ENCODE results near the gene CORO6. TPM values are rescaled to one million over a fixed set of nuclear protein-coding genes. Genes with fewer than 3 reads are reported as not detected.
"Not testable (repeated sequence)": the region's sequence is repeated elsewhere in the genome, so short reads cannot be mapped to it uniquely, and the experiment has no call there.

The CORO6 gene
- 7.0 and 10.3 TPM in 2 replicates for polyA plus RNA-seq (2014; cell fraction: cytosol; rRNA removed)
- polyA plus RNA-seq (2014; cell fraction: nucleus; rRNA removed), result 186 and 308 TPM in 2 replicates

DNA sequence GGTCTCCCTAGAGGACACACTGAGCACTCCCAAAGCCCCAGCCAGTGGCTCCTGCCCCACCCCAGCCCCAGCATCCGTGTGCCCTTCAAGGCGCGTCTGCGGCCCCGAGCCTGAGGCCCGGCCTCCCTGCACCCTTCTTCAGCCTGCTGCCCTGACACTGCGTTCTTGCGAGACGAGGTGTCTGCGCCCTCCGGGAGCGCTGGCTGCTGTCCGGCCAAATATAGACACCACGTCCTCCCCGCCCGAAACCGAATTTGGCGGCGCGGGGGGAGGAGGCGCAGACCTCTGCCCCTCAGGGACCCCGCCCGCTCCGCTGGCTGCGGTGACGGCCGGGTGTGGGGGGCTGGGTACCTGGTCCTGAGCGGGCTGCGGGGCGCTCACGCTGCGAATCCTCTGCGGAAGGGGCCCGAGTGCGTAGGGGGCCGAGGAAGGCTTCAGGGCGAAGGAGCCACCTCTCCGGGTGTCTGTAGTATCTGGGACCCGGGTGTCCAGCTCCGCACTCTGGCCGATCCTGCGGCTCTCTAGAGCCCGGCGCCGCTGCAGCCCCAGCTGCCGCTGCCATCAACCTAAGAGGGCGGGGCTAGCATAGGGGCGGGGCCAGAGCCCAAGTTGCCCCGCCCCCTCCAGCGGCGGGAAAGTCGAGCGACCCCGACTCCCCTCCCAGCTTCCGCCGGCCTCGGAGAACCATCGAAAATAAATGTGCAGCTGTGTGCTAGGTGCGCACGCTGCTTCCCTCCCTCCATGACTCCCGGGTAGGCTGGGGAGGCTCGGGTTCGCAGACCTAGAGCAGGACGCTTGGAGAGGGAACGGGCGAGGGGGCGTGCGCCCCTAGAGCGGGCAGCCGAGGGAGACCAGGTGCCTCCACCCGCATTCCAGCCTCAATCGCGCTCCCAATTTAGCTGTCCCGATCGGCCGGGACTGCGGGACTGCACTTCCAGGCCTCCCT, at the start of gene CORO6:
Gene CORO6, minus strand, starts transcription at position 576 of the 946 bp plus-strand sequence. CDS start 1,491 bp downstream, outside the sequence.
- peak; percentile 90 for DNase-seq (ENCODE audit: low spot score)

DNA sequence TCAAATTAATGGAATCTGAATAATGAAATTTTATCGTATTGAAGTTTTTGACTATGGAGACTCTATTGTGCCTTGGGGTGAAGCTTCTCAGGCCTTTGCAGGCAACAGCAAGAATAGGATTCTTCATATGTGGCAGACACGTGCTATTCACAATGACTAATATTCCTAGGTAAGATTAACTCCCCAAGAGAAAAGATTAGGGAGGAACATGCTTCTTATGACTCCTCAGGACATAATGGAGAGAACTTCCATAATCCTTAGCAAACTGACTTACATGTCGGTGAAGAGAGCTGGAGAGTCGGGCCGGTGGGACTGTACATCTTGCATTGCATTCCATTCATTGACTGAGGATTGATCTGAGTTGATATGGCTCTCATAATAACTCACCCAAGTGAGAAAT, 48.9 kb upstream of the CORO6 start:
- DNase-seq (ENCODE audit: low spot score), result no peak

DNA sequence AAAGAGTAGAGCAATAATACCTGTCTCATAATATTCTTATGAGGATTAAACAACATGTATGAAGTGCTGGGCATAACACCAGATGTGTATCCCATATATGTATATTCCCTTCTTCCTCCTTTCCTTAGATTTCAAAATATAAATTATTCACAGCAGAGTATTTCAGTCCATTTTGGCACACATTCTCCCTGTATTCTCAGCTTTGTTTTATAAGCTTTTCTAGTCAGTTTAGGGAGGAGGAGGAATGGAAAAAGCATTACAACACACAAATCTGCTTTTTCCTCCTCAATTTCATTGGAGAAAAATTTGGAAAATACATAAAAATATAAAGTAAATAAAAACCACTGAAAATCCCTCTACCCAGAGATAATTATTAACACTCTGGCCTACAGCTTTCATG, 46.6 kb upstream of the CORO6 start:
- DNase-seq (ENCODE audit: low spot score), result no peak

DNA sequence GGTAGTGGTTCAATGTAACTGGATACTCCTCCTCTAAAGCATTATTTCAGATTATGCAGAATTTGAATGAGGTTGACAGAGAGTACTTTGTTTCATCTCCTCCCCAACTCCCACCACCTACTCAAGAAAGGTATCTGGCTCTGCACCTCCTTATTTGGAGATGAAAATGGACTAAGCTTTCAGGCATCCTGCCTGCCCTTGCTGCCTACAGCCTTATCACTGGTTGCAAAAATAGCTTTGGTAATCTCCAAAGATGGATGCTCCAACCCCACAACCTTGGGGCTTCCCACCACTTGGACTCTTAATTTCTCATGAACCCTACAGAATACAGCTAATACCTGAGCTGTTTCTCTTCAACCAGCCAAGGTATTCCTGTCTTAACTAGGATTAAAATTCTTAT, 45.3 kb upstream of the CORO6 start:
- DNase-seq (ENCODE audit: low spot score), result no peak

DNA sequence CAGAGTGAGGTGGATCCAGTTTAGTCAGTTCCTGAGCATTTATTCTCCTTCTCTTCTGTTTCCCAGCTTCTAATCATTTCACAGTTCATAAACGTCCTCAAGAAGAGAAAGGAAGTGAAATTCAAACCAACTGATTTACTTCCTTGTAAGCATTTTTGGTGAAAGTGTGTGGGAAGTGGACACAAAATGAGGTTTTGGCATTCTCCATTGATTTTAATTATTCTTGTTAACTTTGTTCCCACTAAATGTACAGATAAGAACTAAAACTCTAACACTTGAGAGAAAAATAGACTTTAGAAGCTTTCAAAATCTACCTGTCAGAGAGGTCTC, 42.7 kb upstream of the CORO6 start:
- no peak for DNase-seq (ENCODE audit: low spot score)

DNA sequence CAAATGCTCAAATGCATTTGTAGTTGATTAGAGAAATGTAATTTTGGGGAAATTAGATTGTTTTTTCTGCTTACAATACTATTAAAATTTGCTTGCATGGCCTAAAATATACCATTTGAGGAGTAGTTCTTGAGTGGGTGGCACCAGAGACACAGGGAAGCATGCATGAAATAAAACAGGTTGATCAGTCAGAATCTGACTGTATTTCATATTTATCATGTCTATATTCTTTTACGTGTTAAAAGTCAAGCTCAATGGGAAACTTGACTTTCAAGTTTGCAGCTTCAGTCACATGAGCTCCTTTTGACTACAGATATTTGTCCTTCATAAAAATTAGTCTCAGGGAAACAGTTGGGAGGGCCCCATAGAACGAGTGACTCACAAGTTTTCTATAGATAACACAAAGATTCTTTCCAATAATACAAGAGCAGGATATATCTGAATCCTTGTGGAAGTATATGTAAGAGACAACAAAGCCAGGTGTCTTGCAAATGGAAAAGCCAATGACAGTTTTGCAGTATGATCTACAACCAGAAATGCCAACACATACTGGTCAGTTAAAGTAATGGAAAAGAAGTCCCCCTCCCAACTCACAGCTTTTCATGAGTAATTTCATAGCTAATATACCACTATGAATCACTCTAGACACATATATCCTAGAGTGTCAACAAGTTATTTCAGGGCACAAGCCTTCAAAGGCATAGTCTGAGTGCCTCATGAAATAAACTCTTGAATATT, 42.2 kb upstream of the CORO6 start:
- DNase-seq (ENCODE audit: low spot score), result no peak

- DNase-seq (ENCODE audit: low spot score), result no peak
These were observed 40.4 kb upstream of the CORO6 start for GRCh38 chr17:29663155-29663554.

DNA sequence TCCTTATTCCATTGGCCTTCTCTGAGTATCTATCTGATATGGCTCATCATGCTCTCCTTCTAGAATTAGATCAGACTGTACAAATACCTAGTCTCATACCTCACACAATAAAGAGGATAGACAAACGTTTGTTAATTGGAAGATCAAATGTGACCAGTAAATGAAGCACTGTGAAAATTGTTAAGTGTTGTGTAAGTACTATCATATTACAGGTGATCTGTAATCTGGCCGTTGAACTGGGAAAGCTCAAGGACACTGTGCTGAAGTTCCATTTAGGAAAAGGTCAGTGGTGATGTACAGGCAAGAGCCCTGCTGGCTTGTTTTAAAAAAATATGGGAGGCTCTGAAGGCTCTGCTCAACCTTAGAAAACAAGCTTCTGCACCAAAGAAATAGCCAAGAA, 38.5 kb upstream of the CORO6 start:
- DNase-seq (ENCODE audit: low spot score), result no peak

DNA sequence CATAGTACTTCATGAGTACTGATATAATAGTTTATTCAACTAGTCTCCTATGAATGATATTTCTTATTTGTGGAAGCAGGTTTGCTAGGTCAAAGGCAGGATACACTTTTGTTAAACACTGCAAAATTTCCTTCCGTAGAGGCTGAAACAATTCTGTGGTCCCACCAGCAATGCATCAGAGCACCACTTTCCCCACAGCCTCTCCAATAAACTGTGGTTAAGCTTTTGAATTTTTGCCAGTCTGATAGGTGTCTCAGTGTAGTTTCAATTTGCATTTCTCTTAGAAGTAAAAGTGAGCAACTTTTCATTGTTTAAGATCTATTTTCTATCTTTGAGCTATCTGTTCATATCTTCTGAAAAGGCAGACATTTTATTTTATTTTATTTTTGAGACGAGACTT, 36.4 kb upstream of the CORO6 start:
- no peak for DNase-seq (ENCODE audit: low spot score)

- DNase-seq (ENCODE audit: low spot score), result no peak
These were observed 32.6 kb upstream of the CORO6 start for GRCh38 chr17:29655323-29655722.

DNA sequence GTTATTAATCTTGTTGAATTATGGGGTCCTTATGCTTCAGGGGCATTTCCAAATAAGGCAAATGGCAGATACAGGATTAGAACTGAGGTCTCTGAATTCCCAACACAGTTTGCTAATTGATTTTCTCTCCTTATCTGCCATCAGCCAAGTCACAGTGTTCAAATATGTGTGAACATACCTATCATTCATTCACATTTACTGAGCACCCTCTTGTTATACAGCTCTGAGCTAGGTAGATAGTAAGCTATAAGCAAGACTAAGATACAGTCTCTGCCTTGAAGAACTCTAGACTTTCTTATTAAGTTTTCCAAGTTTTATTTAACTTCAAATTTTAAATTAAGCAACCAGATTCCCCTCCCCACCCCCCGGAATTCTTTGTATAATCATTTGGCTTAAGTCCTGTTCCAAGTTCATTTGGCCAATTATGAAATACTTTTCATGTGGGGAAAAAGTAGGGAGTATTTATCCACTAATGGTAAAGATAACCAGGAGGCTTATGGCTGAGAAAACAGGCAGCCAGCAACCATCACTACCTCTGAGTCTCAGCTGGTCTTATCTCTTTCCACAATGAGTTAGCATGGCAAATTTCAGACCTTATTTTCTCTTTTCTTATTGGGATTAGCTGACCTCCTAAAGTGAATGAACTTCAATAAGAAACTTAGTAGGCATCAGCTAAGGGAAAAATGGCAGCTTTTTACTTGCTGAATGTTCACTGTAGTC, 31.4 kb upstream of the CORO6 start:
- no peak for DNase-seq (ENCODE audit: low spot score)

- no peak for DNase-seq (ENCODE audit: low spot score)
These were observed 30.3 kb upstream of the CORO6 start for GRCh38 chr17:29652976-29653375.

DNA sequence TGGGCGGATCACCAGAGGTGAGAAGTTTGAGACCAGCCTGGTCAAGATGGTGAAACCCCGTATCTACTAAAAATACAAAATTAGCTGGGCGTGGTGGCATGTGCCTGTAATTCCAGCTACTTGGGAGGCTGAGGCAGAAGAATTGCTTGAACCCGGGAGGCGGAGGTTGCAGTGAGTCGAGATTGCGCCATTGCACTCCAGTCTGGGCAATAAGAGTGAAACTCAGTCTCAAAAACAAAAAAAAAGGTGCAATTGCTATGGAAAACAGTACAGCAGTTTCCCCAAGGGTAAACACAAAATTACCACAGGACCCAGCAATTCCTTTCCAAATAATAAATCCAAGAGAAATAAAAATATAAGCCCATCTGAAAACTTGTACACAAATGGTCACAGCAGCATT, 29.2 kb upstream of the CORO6 start:
- DNase-seq (ENCODE audit: low spot score), result not testable (repeated sequence)

- DNase-seq (ENCODE audit: low spot score), result no peak
These were observed 27.7 kb upstream of the CORO6 start for GRCh38 chr17:29650396-29650795.

- no peak for DNase-seq (ENCODE audit: low spot score)
These were observed 26.6 kb upstream of the CORO6 start for GRCh38 chr17:29649359-29649758.

DNA sequence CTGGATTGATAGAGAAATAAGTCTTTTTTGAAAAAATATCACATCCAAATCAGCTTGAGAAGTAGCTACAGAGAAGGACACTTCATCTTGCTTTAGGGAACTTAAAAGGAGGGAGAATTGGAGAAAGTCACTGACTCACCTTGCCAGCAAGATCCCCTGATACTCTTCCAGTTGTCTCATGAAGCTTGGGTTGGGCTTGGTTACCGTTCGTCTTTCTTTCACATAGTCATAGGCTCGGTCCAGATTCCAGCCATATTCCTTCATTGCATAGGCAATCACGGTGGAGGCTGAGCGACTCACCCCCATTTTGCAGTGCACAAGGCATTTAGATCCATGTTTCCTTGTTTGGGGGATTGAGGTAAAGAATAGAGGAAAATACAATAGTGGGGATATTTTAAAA, 25.3 kb upstream of the CORO6 start:
- no peak for DNase-seq (ENCODE audit: low spot score)

GRCh38 chr17:29645515-29646051, 22.9 kb upstream of the CORO6 start:
- peak; percentile 68 for DNase-seq (ENCODE audit: low spot score)

DNA sequence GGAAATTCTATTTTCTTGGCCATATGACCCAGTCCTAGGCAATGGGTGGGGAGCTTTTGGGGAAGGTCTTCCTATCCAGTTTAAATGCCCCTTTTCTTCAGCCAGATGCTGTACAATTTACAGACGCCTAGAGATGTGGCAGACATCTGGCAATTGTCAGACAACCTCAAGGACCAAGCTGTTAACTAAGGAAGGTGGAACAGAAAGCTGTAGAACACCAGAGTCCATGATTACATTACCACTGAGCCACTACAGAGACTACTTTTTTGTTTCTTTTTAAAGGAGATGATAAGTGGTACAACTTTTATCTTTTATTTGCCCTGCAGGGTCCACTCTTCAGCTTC, 21.1 kb upstream of the CORO6 start:
- peak; percentile 94 for DNase-seq (ENCODE audit: low spot score)

GRCh38 chr17:29642171-29642611, 19.5 kb upstream of the CORO6 start:
- peak; percentile 99 for DNase-seq (ENCODE audit: low spot score)

- DNase-seq (ENCODE audit: low spot score), result no peak
These were observed 18.4 kb upstream of the CORO6 start for GRCh38 chr17:29640981-29641642.

- no peak for DNase-seq (ENCODE audit: low spot score)
These were observed 17.7 kb upstream of the CORO6 start for GRCh38 chr17:29640413-29640812.
